GM21529 (cell line): Measurements from ENCODE around the gene NEDD4L.

Experiments used
- ATAC-seq: cut with Tn5 transposase; IDR thresholded peaks from one replicate; pipeline ENCODE4 v1.9.1; 2021; ENCODE audit not compliant: unreplicated experiment

Gene NEDD4L

GRCh38 chr18:58284699-58285448 is 240.8 kb downstream of the NEDD4L start:
- ATAC-seq = no peak

GRCh38 chr18:58285449-58286130 is 241.6 kb downstream of the NEDD4L start:
- ATAC-seq = no peak

- no peak for ATAC-seq
Measured at GRCh38 chr18:58286632-58287352, 242.8 kb downstream of the NEDD4L start.

GRCh38 chr18:58287353-58288274 is 243.6 kb downstream of the NEDD4L start:
- no peak for ATAC-seq

- peak; percentile 93 for ATAC-seq
Measured at GRCh38 chr18:58288921-58289797, 245.1 kb downstream of the NEDD4L start.

- no peak for ATAC-seq
Measured at GRCh38 chr18:58290116-58290695, 246.2 kb downstream of the NEDD4L start.

GRCh38 chr18:58291131-58291530 is 247.1 kb downstream of the NEDD4L start:
- ATAC-seq = no peak

- no peak for ATAC-seq
Measured at GRCh38 chr18:58292638-58293037, 248.6 kb downstream of the NEDD4L start.

- no peak for ATAC-seq
Measured at GRCh38 chr18:58297198-58297597, 253.2 kb downstream of the NEDD4L start.

- ATAC-seq = no peak
Measured at GRCh38 chr18:58298251-58299134, 254.5 kb downstream of the NEDD4L start.

GRCh38 chr18:58299135-58299473 is 255.1 kb downstream of the NEDD4L start:
- ATAC-seq = no peak

- no peak for ATAC-seq
Measured at GRCh38 chr18:58299936-58300335, 255.9 kb downstream of the NEDD4L start.

- ATAC-seq = no peak
Measured at GRCh38 chr18:58300867-58301266, 256.8 kb downstream of the NEDD4L start.

- no peak for ATAC-seq
Measured at GRCh38 chr18:58302811-58303210, 258.8 kb downstream of the NEDD4L start.

- ATAC-seq = peak; percentile 90
Measured at GRCh38 chr18:58303363-58303762, 259.3 kb downstream of the NEDD4L start.

GRCh38 chr18:58305792-58306191 is 261.8 kb downstream of the NEDD4L start:
- no peak for ATAC-seq

- no peak for ATAC-seq
Measured at GRCh38 chr18:58307441-58307840, 263.4 kb downstream of the NEDD4L start.

- no peak for ATAC-seq
Measured at GRCh38 chr18:58308463-58308862, 264.4 kb downstream of the NEDD4L start.

GRCh38 chr18:58309099-58309498 is 265.1 kb downstream of the NEDD4L start:
- no peak for ATAC-seq
